GM13977 (cell line): ENCODE measurements around the gene TMIGD3.

Experiments
- DNase-seq: peaks from one replicate; pipeline ENCODE4 v3.0.0; 2012; ENCODE audit warnings: low spot score
- in situ Hi-C: fragments of 300-500 bp; cut with MboI; formaldehyde crosslinking; loops from one replicate; pipeline ENCODE4 v1.12.0; 2022; ENCODE audit warnings: low sequenced_read_pairs, low pct_unique_long_range_greater_than_20kb, mixed read lengths, inconsistent platforms; ENCODE audit not compliant: unreplicated experiment
- TF ChIP-seq, protein P1 (sequence below): IDR thresholded peaks from 2 replicates; pipeline ENCODE4 v1.5.1; 2012; ENCODE audit warnings: mild to moderate bottlenecking, control low read depth; ENCODE audit not compliant: insufficient read depth; ENCODE audit errors: extremely low read depth, missing control alignments

TMIGD3 gene

DNA sequence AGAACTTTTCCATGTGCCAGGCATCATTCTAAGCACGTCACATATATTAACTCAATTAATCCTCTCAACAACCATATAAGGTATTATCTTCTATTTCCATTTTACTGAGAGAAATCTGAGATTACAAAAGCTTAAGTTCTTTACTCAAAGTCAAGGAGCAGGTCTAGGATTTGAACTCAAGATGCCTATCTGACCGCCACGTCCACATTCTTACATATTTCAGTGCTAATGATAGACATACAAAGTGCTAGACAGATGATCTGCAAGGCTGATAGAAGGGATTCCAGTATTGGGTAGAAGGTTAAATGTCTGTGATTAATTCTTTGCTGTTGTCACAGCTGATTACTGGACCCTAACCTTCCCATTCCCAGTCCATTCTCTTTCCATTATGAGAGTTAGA is 49.7 kb downstream of the TMIGD3 start:
- DNase-seq, result no peak
- in situ Hi-C loops, result no loop called here
- TF ChIP-seq, protein P1, sequence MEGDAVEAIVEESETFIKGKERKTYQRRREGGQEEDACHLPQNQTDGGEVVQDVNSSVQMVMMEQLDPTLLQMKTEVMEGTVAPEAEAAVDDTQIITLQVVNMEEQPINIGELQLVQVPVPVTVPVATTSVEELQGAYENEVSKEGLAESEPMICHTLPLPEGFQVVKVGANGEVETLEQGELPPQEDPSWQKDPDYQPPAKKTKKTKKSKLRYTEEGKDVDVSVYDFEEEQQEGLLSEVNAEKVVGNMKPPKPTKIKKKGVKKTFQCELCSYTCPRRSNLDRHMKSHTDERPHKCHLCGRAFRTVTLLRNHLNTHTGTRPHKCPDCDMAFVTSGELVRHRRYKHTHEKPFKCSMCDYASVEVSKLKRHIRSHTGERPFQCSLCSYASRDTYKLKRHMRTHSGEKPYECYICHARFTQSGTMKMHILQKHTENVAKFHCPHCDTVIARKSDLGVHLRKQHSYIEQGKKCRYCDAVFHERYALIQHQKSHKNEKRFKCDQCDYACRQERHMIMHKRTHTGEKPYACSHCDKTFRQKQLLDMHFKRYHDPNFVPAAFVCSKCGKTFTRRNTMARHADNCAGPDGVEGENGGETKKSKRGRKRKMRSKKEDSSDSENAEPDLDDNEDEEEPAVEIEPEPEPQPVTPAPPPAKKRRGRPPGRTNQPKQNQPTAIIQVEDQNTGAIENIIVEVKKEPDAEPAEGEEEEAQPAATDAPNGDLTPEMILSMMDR, result no peak

DNA sequence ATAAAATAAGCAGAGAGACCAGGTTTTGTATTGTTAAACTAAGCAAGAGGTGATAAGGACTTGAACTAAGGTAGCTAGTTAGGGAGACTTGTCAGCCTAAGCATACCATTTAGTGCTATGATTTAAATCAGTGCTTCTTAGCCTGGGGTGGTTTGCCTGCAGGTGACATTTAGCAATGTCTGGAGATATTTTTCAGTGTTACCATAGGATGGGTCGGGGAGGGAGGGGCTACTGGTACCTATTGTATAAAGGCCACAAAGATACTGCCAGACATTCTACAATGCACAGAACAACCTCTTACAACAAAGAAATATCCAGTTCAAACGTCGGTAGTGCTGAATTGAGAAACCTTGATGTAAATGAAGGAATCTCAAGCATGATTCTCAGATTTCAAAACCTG is 50.9 kb downstream of the TMIGD3 start:
- TF ChIP-seq, protein P1, result no peak
- in situ Hi-C loops, result no loop called here
- DNase-seq, result no peak

DNA sequence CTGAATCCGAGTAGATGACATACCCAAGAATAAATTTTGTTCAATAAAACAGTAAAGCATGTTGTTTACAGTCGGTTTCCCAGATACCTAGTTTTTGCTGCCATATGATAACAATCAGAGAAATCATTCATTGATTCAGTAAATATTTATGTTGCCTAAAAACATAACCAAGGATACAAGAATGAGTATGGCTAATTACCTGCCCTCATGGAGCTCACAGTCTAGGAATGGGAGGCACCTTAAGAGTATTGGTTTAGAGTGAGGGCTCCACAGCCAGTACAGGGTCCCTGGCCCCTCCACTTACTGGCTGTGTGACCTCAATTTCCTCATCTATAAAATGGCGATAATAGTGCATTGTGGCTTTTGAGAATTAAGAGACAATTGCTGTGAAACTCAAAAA is 53.2 kb downstream of the TMIGD3 start:
- in situ Hi-C loops, result no loop called here
- TF ChIP-seq, protein P1, result no peak
- DNase-seq, result no peak

DNA sequence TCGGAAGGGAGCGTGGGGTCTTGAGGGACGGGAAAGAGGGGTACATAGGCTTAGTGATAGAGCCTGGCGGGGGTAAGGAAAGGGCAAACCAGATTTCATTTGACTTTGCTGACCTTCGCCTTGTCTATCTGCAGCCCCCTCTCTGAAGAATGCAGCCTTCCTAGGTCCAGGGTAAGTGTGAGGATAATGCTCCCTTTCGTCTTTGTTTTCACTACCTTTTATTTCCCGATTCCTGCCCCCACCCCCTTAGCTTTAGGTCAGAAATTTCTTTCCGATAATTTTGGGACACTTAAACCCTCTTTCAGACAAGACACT is 53.8 kb downstream of the TMIGD3 start:
- no peak for DNase-seq
- TF ChIP-seq, protein P1, result no peak
- in situ Hi-C loops, result loop anchor here (10.0 kb wide), 1 partner anchor 225 kb away; the partner anchor contains the start of gene CHI3L2

DNA sequence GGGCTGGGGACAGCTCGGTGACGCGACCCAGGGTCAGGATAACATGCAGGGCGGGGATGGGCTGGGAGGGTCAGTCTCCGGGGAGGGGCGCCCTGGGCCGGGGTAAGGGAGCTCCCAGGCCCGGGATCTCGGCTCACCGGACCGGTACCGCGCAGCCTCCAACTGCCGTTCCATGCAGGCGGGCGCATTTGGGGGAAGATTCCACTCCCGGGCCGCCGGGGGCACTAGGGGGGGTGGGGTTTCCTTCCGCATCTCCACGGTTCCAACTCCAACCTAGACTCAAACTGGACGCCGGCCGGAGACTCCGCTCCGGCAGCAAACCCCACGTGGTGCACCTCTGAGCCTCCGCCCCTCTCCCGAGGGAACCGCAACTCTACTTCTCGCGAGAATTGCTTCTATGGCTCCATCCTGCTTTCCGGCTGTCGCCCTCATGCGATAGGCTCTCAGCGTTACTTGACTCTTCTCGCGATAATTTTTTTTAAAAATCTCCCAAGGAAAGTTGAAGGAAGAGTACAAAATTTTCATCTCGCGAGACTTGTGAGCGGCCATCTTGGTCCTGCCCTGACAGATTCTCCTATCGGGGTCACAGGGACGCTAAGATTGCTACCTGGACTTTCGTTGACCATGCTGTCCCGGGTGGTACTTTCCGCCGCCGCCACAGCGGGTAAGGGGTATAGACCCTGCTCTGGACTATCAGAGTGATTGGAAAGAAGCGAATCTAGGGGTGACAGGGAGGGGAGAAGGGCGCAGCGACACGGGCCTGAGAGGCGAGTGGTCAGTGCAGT is 54.3 kb downstream of the TMIGD3 start, which contains the start of the genes ATP5PB and WDR77:
TSS of gene ATP5PB (plus strand) at position 547 of the 785 bp plus-strand sequence. CDS start at position 625, 78 bp downstream.
TSS of gene WDR77 (minus strand) at position 339 of the 785 bp plus-strand sequence. CDS start at position 252, 87 bp downstream.
- peak; percentile 95 for DNase-seq
- in situ Hi-C loops, result loop anchor here (10.0 kb wide), 1 partner anchor 224 kb away; the partner anchor contains the start of gene CHI3L2
- TF ChIP-seq, protein P1, result no peak

DNA sequence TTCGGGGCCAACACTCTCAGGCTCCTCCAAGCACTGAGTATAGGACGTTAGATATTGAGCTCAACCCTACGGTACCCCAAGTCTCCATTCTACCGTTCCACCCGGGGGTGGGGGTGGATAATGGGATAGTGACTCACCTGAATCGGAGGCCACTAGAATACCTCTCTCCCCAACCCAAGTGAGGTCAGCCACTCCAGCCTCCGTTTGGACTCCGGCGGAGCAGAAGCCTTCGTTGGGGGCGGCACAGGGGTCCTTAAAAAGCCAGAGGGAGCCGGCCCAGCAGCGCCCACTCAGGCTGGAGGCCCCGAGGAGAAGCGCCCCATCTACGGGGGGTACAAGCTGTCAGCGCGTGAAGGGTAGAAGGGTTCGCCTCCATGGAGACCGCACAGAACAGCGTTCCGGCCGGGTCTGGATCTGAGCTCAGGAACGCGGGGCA is 54.9 kb downstream of the TMIGD3 start:
- TF ChIP-seq, protein P1, result no peak
- peak; percentile 20 for DNase-seq

More for the DNA sequence above, 54.9 kb downstream of the TMIGD3 start:
- in situ Hi-C loops, result loop anchor here (10.0 kb wide), 1 partner anchor 224 kb away; the partner anchor contains the start of gene CHI3L2
